ENCODE data around the gene C17orf100.
A peak's percentile ranks its signal among the peaks of the same experiment; 100 is the strongest.

C17orf100 gene

DNA sequence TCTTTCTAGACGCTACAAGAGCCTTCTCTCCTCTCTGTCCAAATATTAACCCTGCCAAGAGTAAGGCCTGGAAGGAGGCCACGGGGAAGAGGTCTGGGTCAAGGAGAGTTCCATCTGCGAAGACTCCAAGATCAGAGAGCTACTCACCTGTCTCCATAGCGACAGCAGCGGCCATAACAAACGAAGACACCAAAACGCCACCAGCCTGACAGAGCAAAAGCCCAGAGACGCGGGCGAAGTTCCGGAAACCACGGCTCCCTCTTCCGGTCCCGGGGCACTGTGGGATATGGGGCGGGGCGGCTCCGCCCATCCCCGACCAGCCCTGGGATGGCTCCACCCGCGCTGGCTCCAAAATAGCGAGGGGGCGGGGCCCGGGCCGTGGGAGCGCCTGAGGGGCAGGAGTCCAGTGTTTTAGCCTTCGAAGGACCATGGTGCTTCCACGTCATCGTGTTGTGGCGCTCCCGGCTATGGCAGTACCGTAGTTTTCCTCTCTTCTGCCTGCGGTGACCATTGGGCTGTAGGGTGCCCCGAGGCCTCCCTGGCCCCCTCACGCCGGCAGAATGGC is at the start of gene C17orf100, which contains the start of gene MED31:
C17orf100 (plus strand) TSS at position 409 of the 565 bp plus-strand sequence; CDS start at position 561, 152 bp downstream.
MED31 (minus strand) TSS at position 252 of the 565 bp plus-strand sequence; CDS start at position 175, 77 bp downstream.
- H3K9me3 ChIP-seq (ENCODE audit: low read depth, low read length), result no peaks in the 10 kb centered on the region
- H3K36me3 ChIP-seq (ENCODE audit: insufficient read depth, low read length), result peaks cover 32% of the 10 kb centered on the region
- no peak for DNase-seq (ENCODE audit: low read depth, low spot score)
- H3K27ac ChIP-seq, result peak within 1 kb of the TSS; percentile 96
- TF ChIP-seq POLR2AphosphoS5 (IDR thresholded peaks at IDR 0.05; ENCODE audit: borderline replicate concordance, low read depth, low read length), result peak; percentile 82
- no peak for TF ChIP-seq EZH2 (IDR thresholded peaks at IDR 0.05)
- peak within 1 kb of the TSS; percentile 92 for H3K4me3 ChIP-seq
- H3K9ac ChIP-seq (ENCODE audit: insufficient read length), result peak within 1 kb of the TSS; percentile 95

- TF ChIP-seq POLR2AphosphoS5 (IDR thresholded peaks at IDR 0.05; ENCODE audit: borderline replicate concordance, low read depth, low read length), result no peak
- no peak for TF ChIP-seq EZH2 (IDR thresholded peaks at IDR 0.05)
- TF ChIP-seq FOXP2 (optimal IDR thresholded peaks at IDR 0.05; ENCODE audit: control extremely low read depth, extremely low read length, insufficient read depth), result no peak
- no peak overlapping the region for H3K9ac ChIP-seq (ENCODE audit: insufficient read length)
- H3K27ac ChIP-seq, result no peak overlapping the region
- no peaks in the 10 kb centered on the region for H3K9me3 ChIP-seq (ENCODE audit: low read depth, low read length)
- H3K36me3 ChIP-seq (ENCODE audit: insufficient read depth, low read length), result peaks cover 72% of the 10 kb centered on the region
- no peak for DNase-seq (ENCODE audit: low read depth, low spot score)
- H3K4me3 ChIP-seq, result no peak overlapping the region
These were observed 49.4 kb upstream of the C17orf100 start for GRCh38 chr17:6602141-6602540.

DNA sequence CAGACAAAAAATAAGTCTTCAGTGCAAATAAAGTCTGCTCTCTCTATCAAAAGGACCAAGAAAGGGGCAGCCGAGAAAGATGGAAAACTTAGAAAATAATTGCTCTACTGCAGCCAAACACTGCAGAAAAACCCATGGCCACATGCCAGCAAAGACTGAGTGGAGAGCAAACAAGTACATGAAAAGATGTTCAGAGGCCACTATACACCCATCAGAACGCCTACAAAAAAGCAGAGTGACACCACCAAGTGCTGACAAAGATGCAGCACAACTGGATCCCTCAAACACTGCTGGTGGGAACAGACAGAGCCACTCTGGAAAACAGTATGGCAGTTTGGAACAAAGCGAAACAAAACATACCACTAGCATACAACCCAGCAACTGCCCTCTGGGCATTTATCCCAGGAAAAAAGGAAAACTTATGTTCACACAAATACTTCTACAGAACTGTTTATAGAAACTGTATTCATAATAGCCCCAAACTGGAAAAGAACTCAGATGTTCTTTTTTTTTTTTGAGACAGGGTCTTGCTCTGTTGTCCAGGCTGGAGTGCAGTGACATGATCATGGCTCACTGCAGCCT is 47.7 kb upstream of the C17orf100 start:
- H3K36me3 ChIP-seq (ENCODE audit: insufficient read depth, low read length), result peaks cover 73% of the 10 kb centered on the region
- TF ChIP-seq FOXP2 (optimal IDR thresholded peaks at IDR 0.05; ENCODE audit: control extremely low read depth, extremely low read length, insufficient read depth) (no peak), POLR2AphosphoS5 (IDR thresholded peaks at IDR 0.05; ENCODE audit: borderline replicate concordance, low read depth, low read length) (no peak), EZH2 (IDR thresholded peaks at IDR 0.05) (no peak)
- peak overlapping the region; percentile 0; the same call in 1 of the 2 replicates for H3K27ac ChIP-seq

DNA sequence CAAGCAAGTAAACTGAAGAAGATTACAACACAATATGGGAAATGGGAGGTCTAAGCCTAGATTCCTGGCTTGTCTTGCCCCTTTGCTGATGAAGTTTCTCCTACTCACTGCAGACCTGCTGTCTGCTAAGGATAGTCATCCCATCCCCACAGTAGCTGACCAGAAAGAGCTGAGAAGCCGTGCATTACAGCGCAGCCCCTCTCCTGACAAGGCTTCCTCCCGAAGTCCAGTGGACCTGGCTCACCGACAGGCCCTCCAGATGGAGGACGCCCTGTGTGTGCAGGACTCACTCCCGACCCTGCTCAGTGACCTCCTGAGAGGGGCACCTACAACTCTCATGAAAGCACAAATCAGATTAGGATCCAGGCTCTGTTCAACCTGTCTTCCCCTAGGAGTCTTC is 46.4 kb upstream of the C17orf100 start:
- no peak overlapping the region for H3K4me3 ChIP-seq
- DNase-seq (ENCODE audit: low read depth, low spot score), result no peak
- H3K27ac ChIP-seq, result no peak overlapping the region
- H3K36me3 ChIP-seq (ENCODE audit: insufficient read depth, low read length), result peaks cover 73% of the 10 kb centered on the region
- no peaks in the 10 kb centered on the region for H3K9me3 ChIP-seq (ENCODE audit: low read depth, low read length)
- TF ChIP-seq EZH2 (IDR thresholded peaks at IDR 0.05), result no peak
- no peak for TF ChIP-seq FOXP2 (optimal IDR thresholded peaks at IDR 0.05; ENCODE audit: control extremely low read depth, extremely low read length, insufficient read depth)
- TF ChIP-seq POLR2AphosphoS5 (IDR thresholded peaks at IDR 0.05; ENCODE audit: borderline replicate concordance, low read depth, low read length), result no peak
- no peak overlapping the region for H3K9ac ChIP-seq (ENCODE audit: insufficient read length)

More for the DNA sequence above, 47.7 kb upstream of the C17orf100 start:
- H3K9ac ChIP-seq (ENCODE audit: insufficient read length), result no peak overlapping the region
- DNase-seq (ENCODE audit: low read depth, low spot score), result no peak
- no peaks in the 10 kb centered on the region for H3K9me3 ChIP-seq (ENCODE audit: low read depth, low read length)
- no peak overlapping the region for H3K4me3 ChIP-seq

GRCh38 chr17:6608321-6608720 is 43.2 kb upstream of the C17orf100 start:
- Histone ChIP-seq H3K4me3 (no peak overlapping the region), H3K27ac (no peak overlapping the region)

GRCh38 chr17:6610011-6610410 is 41.6 kb upstream of the C17orf100 start:
- Histone ChIP-seq H3K9me3 (ENCODE audit: low read depth, low read length) (no peaks in the 10 kb centered on the region), H3K4me3 (no peak overlapping the region), H3K36me3 (ENCODE audit: insufficient read depth, low read length) (peaks cover 62% of the 10 kb centered on the region), H3K27ac (no peak overlapping the region), H3K9ac (ENCODE audit: insufficient read length) (no peak overlapping the region)
- no peak for DNase-seq (ENCODE audit: low read depth, low spot score)
- TF ChIP-seq POLR2AphosphoS5 (IDR thresholded peaks at IDR 0.05; ENCODE audit: borderline replicate concordance, low read depth, low read length), result no peak
- TF ChIP-seq EZH2 (IDR thresholded peaks at IDR 0.05), result no peak
- TF ChIP-seq FOXP2 (optimal IDR thresholded peaks at IDR 0.05; ENCODE audit: control extremely low read depth, extremely low read length, insufficient read depth), result no peak

More at GRCh38 chr17:6608321-6608720, 43.2 kb upstream of the C17orf100 start:
- peaks cover 60% of the 10 kb centered on the region for H3K36me3 ChIP-seq (ENCODE audit: insufficient read depth, low read length)
- TF ChIP-seq POLR2AphosphoS5 (IDR thresholded peaks at IDR 0.05; ENCODE audit: borderline replicate concordance, low read depth, low read length), result no peak
- no peak for TF ChIP-seq FOXP2 (optimal IDR thresholded peaks at IDR 0.05; ENCODE audit: control extremely low read depth, extremely low read length, insufficient read depth)
- TF ChIP-seq EZH2 (IDR thresholded peaks at IDR 0.05), result no peak
- no peak overlapping the region for H3K9ac ChIP-seq (ENCODE audit: insufficient read length)
- DNase-seq (ENCODE audit: low read depth, low spot score), result no peak
- no peaks in the 10 kb centered on the region for H3K9me3 ChIP-seq (ENCODE audit: low read depth, low read length)

- H3K9ac ChIP-seq (ENCODE audit: insufficient read length), result no peak overlapping the region
- peaks cover 57% of the 10 kb centered on the region for H3K36me3 ChIP-seq (ENCODE audit: insufficient read depth, low read length)
- DNase-seq (ENCODE audit: low read depth, low spot score), result no peak
- no peak overlapping the region for H3K27ac ChIP-seq
- H3K4me3 ChIP-seq, result no peak overlapping the region
- no peaks in the 10 kb centered on the region for H3K9me3 ChIP-seq (ENCODE audit: low read depth, low read length)
- no peak for TF ChIP-seq POLR2AphosphoS5 (IDR thresholded peaks at IDR 0.05; ENCODE audit: borderline replicate concordance, low read depth, low read length)
- no peak for TF ChIP-seq FOXP2 (optimal IDR thresholded peaks at IDR 0.05; ENCODE audit: control extremely low read depth, extremely low read length, insufficient read depth)
- no peak for TF ChIP-seq EZH2 (IDR thresholded peaks at IDR 0.05)
These were observed 40.3 kb upstream of the C17orf100 start for GRCh38 chr17:6611231-6611630.

- H3K36me3 ChIP-seq (ENCODE audit: insufficient read depth, low read length), result peaks cover 77% of the 10 kb centered on the region
- no peaks in the 10 kb centered on the region for H3K9me3 ChIP-seq (ENCODE audit: low read depth, low read length)
- H3K9ac ChIP-seq (ENCODE audit: insufficient read length), result no peak overlapping the region
- no peak for TF ChIP-seq POLR2AphosphoS5 (IDR thresholded peaks at IDR 0.05; ENCODE audit: borderline replicate concordance, low read depth, low read length)
- no peak for TF ChIP-seq FOXP2 (optimal IDR thresholded peaks at IDR 0.05; ENCODE audit: control extremely low read depth, extremely low read length, insufficient read depth)
- TF ChIP-seq EZH2 (IDR thresholded peaks at IDR 0.05), result no peak
- no peak for DNase-seq (ENCODE audit: low read depth, low spot score)
- H3K27ac ChIP-seq, result no peak overlapping the region
- H3K4me3 ChIP-seq, result no peak overlapping the region
These were observed 27.6 kb upstream of the C17orf100 start for GRCh38 chr17:6623941-6624340.

Measured in SK-N-MC (cell line).